ENCODE measurements around the gene SPTAN1.

Gene SPTAN1

DNA sequence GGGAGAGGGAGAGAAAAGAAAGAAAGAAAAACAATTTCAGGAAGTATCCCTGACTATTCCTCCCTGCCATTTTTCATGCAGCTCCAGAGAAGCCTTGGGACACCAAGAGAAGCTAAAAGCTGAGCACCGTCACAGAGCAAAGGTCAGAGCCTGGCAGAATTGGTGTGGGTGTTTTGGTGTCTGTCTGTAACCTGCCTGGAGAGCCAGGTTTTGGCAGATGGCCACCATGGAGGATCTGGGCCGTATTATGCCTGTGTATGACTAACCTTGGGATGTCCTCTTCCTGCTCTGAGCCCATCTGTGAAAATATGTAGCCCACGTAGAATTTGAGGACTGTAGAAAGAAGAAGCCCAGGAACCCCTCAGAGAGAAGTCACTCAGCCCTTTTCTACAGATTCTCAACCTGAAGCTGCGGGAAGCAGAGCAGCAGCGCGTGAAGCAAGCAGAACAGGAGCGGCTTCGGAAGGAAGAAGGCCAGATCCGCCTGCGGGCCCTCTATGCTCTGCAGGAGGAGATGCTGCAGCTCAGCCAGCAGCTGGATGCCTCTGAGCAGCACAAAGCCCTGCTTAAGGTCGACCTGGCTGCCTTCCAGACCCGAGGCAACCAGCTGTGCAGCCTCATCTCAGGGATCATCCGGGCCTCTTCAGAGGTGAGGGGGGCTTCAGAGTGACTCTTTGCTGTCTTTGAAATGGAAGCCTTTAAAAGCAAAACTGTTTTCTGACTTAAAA is 29.0 kb upstream of the SPTAN1 start:
- TF ChIP-seq, protein P1, sequence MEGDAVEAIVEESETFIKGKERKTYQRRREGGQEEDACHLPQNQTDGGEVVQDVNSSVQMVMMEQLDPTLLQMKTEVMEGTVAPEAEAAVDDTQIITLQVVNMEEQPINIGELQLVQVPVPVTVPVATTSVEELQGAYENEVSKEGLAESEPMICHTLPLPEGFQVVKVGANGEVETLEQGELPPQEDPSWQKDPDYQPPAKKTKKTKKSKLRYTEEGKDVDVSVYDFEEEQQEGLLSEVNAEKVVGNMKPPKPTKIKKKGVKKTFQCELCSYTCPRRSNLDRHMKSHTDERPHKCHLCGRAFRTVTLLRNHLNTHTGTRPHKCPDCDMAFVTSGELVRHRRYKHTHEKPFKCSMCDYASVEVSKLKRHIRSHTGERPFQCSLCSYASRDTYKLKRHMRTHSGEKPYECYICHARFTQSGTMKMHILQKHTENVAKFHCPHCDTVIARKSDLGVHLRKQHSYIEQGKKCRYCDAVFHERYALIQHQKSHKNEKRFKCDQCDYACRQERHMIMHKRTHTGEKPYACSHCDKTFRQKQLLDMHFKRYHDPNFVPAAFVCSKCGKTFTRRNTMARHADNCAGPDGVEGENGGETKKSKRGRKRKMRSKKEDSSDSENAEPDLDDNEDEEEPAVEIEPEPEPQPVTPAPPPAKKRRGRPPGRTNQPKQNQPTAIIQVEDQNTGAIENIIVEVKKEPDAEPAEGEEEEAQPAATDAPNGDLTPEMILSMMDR (IDR thresholded peaks at IDR 0.05; ENCODE audit: borderline replicate concordance, insufficient read depth, low read depth, low read length) = no peak
- no peak overlapping the region for H3K4me3 ChIP-seq (ENCODE audit: low read depth, low read length)

DNA sequence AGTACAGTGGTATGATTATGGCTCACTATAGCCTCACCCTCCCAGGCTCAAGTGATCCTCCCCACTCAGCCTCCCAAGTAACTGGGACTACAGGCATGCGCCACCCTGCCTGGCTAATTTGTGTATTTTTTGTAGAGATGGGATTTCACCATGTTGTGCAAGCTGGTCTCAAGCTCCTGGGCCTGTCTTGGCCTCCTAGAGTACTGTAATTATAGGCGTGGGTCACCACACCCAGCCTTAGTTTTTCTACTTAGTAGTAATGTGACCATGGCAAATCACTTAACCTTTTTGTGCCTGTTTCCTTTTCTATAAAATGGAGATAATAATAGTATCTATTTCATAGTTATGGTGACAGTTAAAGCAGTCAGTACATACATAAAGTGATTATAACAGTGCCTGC is 25.7 kb upstream of the SPTAN1 start:
- TF ChIP-seq, protein P1 (IDR thresholded peaks at IDR 0.05; ENCODE audit: borderline replicate concordance, insufficient read depth, low read depth, low read length) = no peak
- H3K4me3 ChIP-seq (ENCODE audit: low read depth, low read length) = no peak overlapping the region

DNA sequence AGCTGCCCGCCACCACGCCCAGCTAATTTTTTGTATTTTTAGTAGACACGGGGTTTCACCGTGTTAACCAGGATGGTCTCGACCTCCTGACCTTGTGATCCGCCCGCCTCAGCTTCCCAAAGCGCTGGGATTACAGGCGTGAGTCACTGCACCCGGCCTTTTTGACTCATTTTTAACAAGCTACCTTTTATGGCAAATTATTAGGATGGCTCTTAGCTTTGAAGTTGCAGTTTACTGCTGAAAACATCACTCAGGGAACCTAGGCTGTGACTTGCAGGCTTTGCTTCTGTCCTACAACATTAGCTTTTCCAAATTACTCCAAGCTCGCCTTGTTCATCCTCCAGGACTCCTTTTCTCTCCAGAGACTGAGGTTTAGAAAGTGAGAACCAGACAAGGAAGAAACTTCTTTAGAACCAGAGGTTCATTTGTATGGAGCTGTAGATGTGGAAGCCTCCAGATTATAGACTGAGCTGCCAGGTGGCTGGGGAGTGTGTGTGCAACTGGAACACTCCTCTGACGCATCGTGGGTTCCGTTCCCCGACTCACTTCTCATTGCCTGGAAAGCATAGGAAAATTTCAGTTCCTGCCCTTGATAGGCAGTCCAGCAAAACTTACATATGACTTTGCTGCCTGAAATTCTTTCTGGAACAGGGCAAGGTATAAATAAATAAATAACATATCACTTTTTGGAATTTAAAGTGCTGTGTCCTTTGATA is 23.8 kb upstream of the SPTAN1 start:
- TF ChIP-seq, protein P1 (IDR thresholded peaks at IDR 0.05; ENCODE audit: borderline replicate concordance, insufficient read depth, low read depth, low read length) = no peak
- no peak overlapping the region for H3K4me3 ChIP-seq (ENCODE audit: low read depth, low read length)

DNA sequence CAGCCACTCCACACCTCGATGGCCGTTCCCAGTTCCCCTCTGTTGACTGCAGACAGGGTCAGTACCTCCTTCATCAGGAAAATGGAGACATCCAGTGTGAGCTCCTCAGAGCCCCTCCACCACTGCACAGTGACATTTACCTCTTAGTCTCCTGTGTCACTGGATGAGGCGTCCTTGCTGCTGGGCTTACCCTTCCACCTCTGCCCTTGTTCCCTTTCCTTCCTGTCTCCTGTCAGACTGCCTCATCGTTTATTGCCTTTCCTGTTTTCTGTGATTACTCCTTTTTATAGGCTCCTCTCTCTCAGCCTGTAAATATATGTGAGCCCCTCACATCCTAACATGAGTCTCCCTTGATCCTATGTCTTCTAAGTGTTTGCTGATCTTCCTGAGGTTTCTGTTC is 23.2 kb upstream of the SPTAN1 start:
- TF ChIP-seq, protein P1 (IDR thresholded peaks at IDR 0.05; ENCODE audit: borderline replicate concordance, insufficient read depth, low read depth, low read length) = no peak
- no peak overlapping the region for H3K4me3 ChIP-seq (ENCODE audit: low read depth, low read length)

DNA sequence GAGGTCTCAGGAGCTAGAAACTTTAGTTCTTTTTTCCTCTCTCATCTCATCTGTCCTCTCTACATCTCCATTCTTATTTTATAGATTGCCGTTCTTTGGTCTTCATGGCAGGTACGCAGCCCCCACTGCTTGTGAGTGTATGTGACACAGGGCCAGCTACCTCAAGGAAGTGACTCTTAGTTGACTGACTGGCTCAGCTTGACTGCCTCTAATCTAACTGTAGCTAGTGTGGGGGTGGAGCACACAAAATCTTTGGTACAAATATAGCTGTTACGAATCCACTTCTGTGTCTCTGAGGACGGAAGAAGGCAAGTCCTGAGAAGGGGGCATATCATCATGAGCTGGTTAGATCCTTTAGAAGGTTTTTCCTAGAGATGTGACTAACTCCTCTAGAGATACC is 19.8 kb upstream of the SPTAN1 start:
- no peak overlapping the region for H3K4me3 ChIP-seq (ENCODE audit: low read depth, low read length)
- TF ChIP-seq, protein P1 (IDR thresholded peaks at IDR 0.05; ENCODE audit: borderline replicate concordance, insufficient read depth, low read depth, low read length) = no peak

DNA sequence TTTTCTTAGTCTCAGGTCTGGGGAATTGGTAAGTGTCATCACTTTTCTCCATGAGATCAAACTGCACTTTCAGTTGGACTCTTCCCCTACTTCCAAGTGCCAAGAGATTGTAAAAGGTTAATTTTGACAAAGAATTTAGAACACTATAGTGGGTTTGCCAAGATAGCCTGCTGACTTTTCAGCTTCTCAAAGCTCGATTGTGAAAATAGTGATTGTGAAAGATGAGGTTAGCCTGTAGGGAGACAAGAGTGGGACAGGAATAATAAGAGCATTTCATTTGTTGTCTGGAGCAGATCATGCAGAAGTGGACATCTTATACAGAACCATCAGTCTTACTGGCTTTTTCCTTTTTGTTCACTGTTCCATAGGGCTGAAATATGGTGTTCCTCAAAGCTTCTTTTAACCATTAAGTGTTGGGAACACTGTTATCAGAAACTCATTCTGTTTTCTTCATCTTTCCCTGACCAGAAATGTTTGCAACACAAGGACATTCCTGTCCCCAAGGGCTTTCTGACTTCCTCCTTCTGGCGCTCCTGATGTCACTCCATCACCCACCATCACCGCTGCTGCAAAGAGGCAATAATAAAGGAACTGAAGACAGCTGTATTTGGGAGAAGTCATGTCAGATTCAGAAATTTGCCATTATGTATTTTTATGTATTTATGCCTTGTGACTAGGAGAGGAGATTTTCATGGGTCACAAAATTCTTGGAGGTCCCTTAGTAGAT is 11.6 kb upstream of the SPTAN1 start:
- TF ChIP-seq, protein P1 (IDR thresholded peaks at IDR 0.05; ENCODE audit: borderline replicate concordance, insufficient read depth, low read depth, low read length) = no peak
- no peak overlapping the region for H3K4me3 ChIP-seq (ENCODE audit: low read depth, low read length)

All from GM12875 (cell line).